ENCODE measurements around the gene PRIMPOL.
"Not testable (repeated sequence)": the region's sequence is repeated elsewhere in the genome, so short reads cannot be mapped to it uniquely, and the experiment has no call there.

Gene PRIMPOL

GRCh38 chr4:184612074-184612473 lies 37.5 kb upstream of the PRIMPOL start:
- H3K4me1 ChIP-seq (ENCODE audit: insufficient read depth, low read length, severe bottlenecking) = peaks cover 17% of the 10 kb centered on the region
- H3K9me2 ChIP-seq (ENCODE audit: low read depth, low read length) = no peaks in the 10 kb centered on the region
- H4K20me1 ChIP-seq (ENCODE audit: insufficient read depth, low read length) = no peaks in the 10 kb centered on the region
- H3F3A ChIP-seq (ENCODE audit: insufficient read depth, low read length) = no peaks in the 10 kb centered on the region
- H2AFZ ChIP-seq (ENCODE audit: low read length) = no peak overlapping the region
- H3K4me2 ChIP-seq (ENCODE audit: low read length) = no peak overlapping the region; the same call in 1 of the 2 replicates
- TF ChIP-seq EZH2 (IDR thresholded peaks at IDR 0.05; ENCODE audit: borderline replicate concordance, low read length) (no peak), CTCF (IDR thresholded peaks at IDR 0.05; ENCODE audit: low read length) (no peak)
- H3K27me3 ChIP-seq (ENCODE audit: insufficient read depth, low read length) = no peaks in the 10 kb centered on the region
- H3K79me2 ChIP-seq (ENCODE audit: insufficient read depth, low read length) = no peaks in the 10 kb centered on the region
- peaks cover 10% of the 10 kb centered on the region for H3K9me3 ChIP-seq (ENCODE audit: low read length)
- H3K9ac ChIP-seq (ENCODE audit: low read length) = no peak overlapping the region
- H3K27ac ChIP-seq (ENCODE audit: low read depth, low read length, poor library complexity, severe bottlenecking) = no peak overlapping the region
- no peaks in the 10 kb centered on the region for H3K36me3 ChIP-seq (ENCODE audit: insufficient read depth, low read length)
- no peak overlapping the region for H3K4me3 ChIP-seq (ENCODE audit: low read depth, low read length, poor library complexity, severe bottlenecking)

- Histone ChIP-seq H3K9me2 (ENCODE audit: low read depth, low read length) (no peaks in the 10 kb centered on the region), H3K27ac (ENCODE audit: low read depth, low read length, poor library complexity, severe bottlenecking) (no peak overlapping the region), H3K4me3 (ENCODE audit: low read depth, low read length, poor library complexity, severe bottlenecking) (no peak overlapping the region), H3K4me2 (ENCODE audit: low read length) (no peak overlapping the region), H3K36me3 (ENCODE audit: insufficient read depth, low read length) (no peaks in the 10 kb centered on the region), H3F3A (ENCODE audit: insufficient read depth, low read length) (no peaks in the 10 kb centered on the region), H3K4me1 (ENCODE audit: insufficient read depth, low read length, severe bottlenecking) (peaks cover 28% of the 10 kb centered on the region), H3K79me2 (ENCODE audit: insufficient read depth, low read length) (no peaks in the 10 kb centered on the region), H3K9ac (ENCODE audit: low read length) (no peak overlapping the region), H2AFZ (ENCODE audit: low read length) (no peak overlapping the region), H4K20me1 (ENCODE audit: insufficient read depth, low read length) (no peaks in the 10 kb centered on the region), H3K9me3 (ENCODE audit: low read length) (peaks cover 10% of the 10 kb centered on the region), H3K27me3 (ENCODE audit: insufficient read depth, low read length) (no peaks in the 10 kb centered on the region)
- no peak for TF ChIP-seq CTCF (IDR thresholded peaks at IDR 0.05; ENCODE audit: low read length)
- TF ChIP-seq EZH2 (IDR thresholded peaks at IDR 0.05; ENCODE audit: borderline replicate concordance, low read length) = no peak
Observed at GRCh38 chr4:184613405-184613804, 36.1 kb upstream of the PRIMPOL start.

GRCh38 chr4:184614509-184614908 lies 35.0 kb upstream of the PRIMPOL start:
- Histone ChIP-seq H3K4me2 (ENCODE audit: low read length) (no peak overlapping the region), H3K27ac (ENCODE audit: low read depth, low read length, poor library complexity, severe bottlenecking) (no peak overlapping the region), H3K9me2 (ENCODE audit: low read depth, low read length) (no peaks in the 10 kb centered on the region), H3K4me1 (ENCODE audit: insufficient read depth, low read length, severe bottlenecking) (peaks cover 28% of the 10 kb centered on the region), H3F3A (ENCODE audit: insufficient read depth, low read length) (no peaks in the 10 kb centered on the region), H3K9me3 (ENCODE audit: low read length) (peaks cover 10% of the 10 kb centered on the region), H3K27me3 (ENCODE audit: insufficient read depth, low read length) (no peaks in the 10 kb centered on the region), H2AFZ (ENCODE audit: low read length) (no peak overlapping the region), H3K4me3 (ENCODE audit: low read depth, low read length, poor library complexity, severe bottlenecking) (no peak overlapping the region), H3K9ac (ENCODE audit: low read length) (no peak overlapping the region), H3K36me3 (ENCODE audit: insufficient read depth, low read length) (no peaks in the 10 kb centered on the region), H3K79me2 (ENCODE audit: insufficient read depth, low read length) (no peaks in the 10 kb centered on the region), H4K20me1 (ENCODE audit: insufficient read depth, low read length) (no peaks in the 10 kb centered on the region)
- TF ChIP-seq CTCF (IDR thresholded peaks at IDR 0.05; ENCODE audit: low read length) (no peak), EZH2 (IDR thresholded peaks at IDR 0.05; ENCODE audit: borderline replicate concordance, low read length) (no peak)

- not testable (repeated sequence) for H4K20me1 ChIP-seq (ENCODE audit: insufficient read depth, low read length); H3K9me3 ChIP-seq (ENCODE audit: low read length); H3K36me3 ChIP-seq (ENCODE audit: insufficient read depth, low read length); H3K9me2 ChIP-seq (ENCODE audit: low read depth, low read length); H3F3A ChIP-seq (ENCODE audit: insufficient read depth, low read length); H3K79me2 ChIP-seq (ENCODE audit: insufficient read depth, low read length); H3K27me3 ChIP-seq (ENCODE audit: insufficient read depth, low read length); H3K4me3 ChIP-seq (ENCODE audit: low read depth, low read length, poor library complexity, severe bottlenecking); H3K4me2 ChIP-seq (ENCODE audit: low read length)
- Histone ChIP-seq H3K27ac (ENCODE audit: low read depth, low read length, poor library complexity, severe bottlenecking) (peak overlapping the region; percentile 82), H3K9ac (ENCODE audit: low read length) (peak overlapping the region; percentile 7; the same call in 1 of the 2 replicates), H2AFZ (ENCODE audit: low read length) (peak overlapping the region; percentile 31; the same call in 1 of the 2 replicates), H3K4me1 (ENCODE audit: insufficient read depth, low read length, severe bottlenecking) (peaks cover 28% of the 10 kb centered on the region)
Observed at GRCh38 chr4:184616168-184616567, 33.4 kb upstream of the PRIMPOL start.

Measured in OCI-LY1 (cell line).